HS-5 (cell line): ENCODE data around the gene OST4.

Source experiments
- DNase-seq: peaks from one replicate; pipeline ENCODE4 v3.0.0-alpha.2; 2012; ENCODE audit warnings: low read depth

OST4 gene

GRCh38 chr2:27025281-27025800 lies 46.1 kb downstream of the OST4 start:
- DNase-seq: no peak

GRCh38 chr2:27024812-27025211 lies 46.6 kb downstream of the OST4 start:
- DNase-seq: no peak

GRCh38 chr2:27024188-27024587 lies 47.3 kb downstream of the OST4 start:
- no peak for DNase-seq

GRCh38 chr2:27023740-27024139 lies 47.7 kb downstream of the OST4 start:
- DNase-seq: no peak

GRCh38 chr2:27021253-27022049 lies 50.0 kb downstream of the OST4 start:
- DNase-seq: no peak
